T-cell (primary cell): ENCODE data around the gene AQP12B. TPM values are rescaled to one million over a fixed set of nuclear protein-coding genes. Genes with fewer than 3 reads are reported as not detected.

Experiments used
- ATAC-seq, 4 experiments: fragments of 200-7000 bp in 3 of 4; fragments of 150-1000 bp in 1 of 4; cut with Tn5 transposase; replicated peaks in 1 of 4; 1 replicate in 3 of 4; 2 replicates in 1 of 4; pipeline ENCODE4 v1.10.0; 2021; ENCODE audit warnings: moderate library complexity in 3 of 4, mild to moderate bottlenecking in 2 of 4, moderate number of reproducible peaks in 1 of 4
- CTCF ChIA-PET, 2 donors: fragments of 300-600 bp; sonication (Branson Sonifier 250); formaldehyde crosslinking; loops; one replicate each; lab custom pipeline; 2022; ENCODE audit warnings: antibody characterized with exemption in 2 of 2; lab: Charles Lee
- POLR2A ChIA-PET, 2 donors: fragments of 300-600 bp; sonication (Branson Sonifier 250); formaldehyde crosslinking; loops; one replicate each; lab custom pipeline; 2022; ENCODE audit warnings: antibody characterized with exemption in 2 of 2; lab: Charles Lee
- DNase-seq, 35 experiments: peaks; one replicate each; pipeline versions ENCODE4 v3.0.0 to v3.0.0-alpha.2; 2013 to 2023
- H3K27ac ChIP-seq: one replicate; pipeline ENCODE4 v1.5.1; 2013; ENCODE audit warnings: low read length
- H3K27me3 ChIP-seq, 2 experiments: replicated peaks in 1 of 2; 1 replicate in 1 of 2; 2 replicates in 1 of 2; pipeline versions ENCODE4 v1.6.1 to v1.7.0; 2013; ENCODE audit warnings: low read length in 1 of 2, mixed read lengths in 1 of 2; ENCODE audit not compliant: control insufficient read depth in 2 of 2, insufficient read depth in 2 of 2; ENCODE audit errors: extremely low read depth in 1 of 2
- H3K36me3 ChIP-seq, 2 donors: 1 replicate in 1 of 2; 2 replicates in 1 of 2; pipeline versions ENCODE4 v1.6.1 to v1.7.0; 2013; ENCODE audit warnings: low read length in 1 of 2; ENCODE audit not compliant: control insufficient read depth in 2 of 2, insufficient read depth in 1 of 2; ENCODE audit errors: extremely low read depth in 1 of 2
- H3K4me1 ChIP-seq, 2 experiments: 1 replicate in 1 of 2; 2 replicates in 1 of 2; pipeline versions ENCODE4 v1.6.1 to v1.7.0; 2013; ENCODE audit warnings: low read length in 2 of 2, mixed read lengths in 1 of 2; ENCODE audit not compliant: insufficient read depth in 2 of 2, control insufficient read depth in 1 of 2; ENCODE audit errors: extremely low read depth in 1 of 2
- H3K4me3 ChIP-seq, 2 donors: 1 replicate in 1 of 2; 2 replicates in 1 of 2; pipeline versions ENCODE4 v1.5.1 to v1.7.0; 2013; ENCODE audit warnings: mild to moderate bottlenecking in 2 of 2, low read length in 1 of 2, moderate library complexity in 1 of 2; ENCODE audit not compliant: control insufficient read depth in 1 of 2; ENCODE audit errors: extremely low read depth in 1 of 2
- H3K9me3 ChIP-seq: 2 replicates; pipeline ENCODE4 v1.7.0; 2013
- H3K27ac Mint-ChIP-seq, 2 donors: one replicate each; pipeline ENCODE4 v1.8.0; 2020 to 2021; ENCODE audit warnings: mild to moderate bottlenecking in 2 of 2, mixed read lengths in 2 of 2
- H3K27me3 Mint-ChIP-seq, 2 donors: one replicate each; pipeline ENCODE4 v1.8.0; 2021 to 2022; ENCODE audit warnings: mixed read lengths in 2 of 2
- H3K36me3 Mint-ChIP-seq: one replicate; pipeline ENCODE4 v1.8.0; 2021; ENCODE audit warnings: mixed read lengths
- H3K4me1 Mint-ChIP-seq, 3 donors: one replicate each; pipeline ENCODE4 v1.8.0; 2020 to 2022; ENCODE audit warnings: mixed read lengths in 3 of 3, mild to moderate bottlenecking in 1 of 3
- H3K4me3 Mint-ChIP-seq, 3 donors: one replicate each; pipeline ENCODE4 v1.8.0; 2020 to 2022; ENCODE audit warnings: mild to moderate bottlenecking in 3 of 3, mixed read lengths in 3 of 3, moderate library complexity in 3 of 3
- H3K9me3 Mint-ChIP-seq, 3 donors: one replicate each; pipeline ENCODE4 v1.8.0; 2020 to 2022; ENCODE audit warnings: mixed read lengths in 3 of 3
- WGBS: methylation state at CpG from one replicate; pipeline ENCODE4 v1.1.5; 2013; ENCODE audit warnings: missing lambda C conversion rate; ENCODE audit not compliant: insufficient coverage; 5-methylcytosine and 5-hydroxymethylcytosine counted together
- total RNA-seq, 35 experiments: library from RNA in 6 of 35; stranded (reverse) in 6 of 35; fragments of 120-200 nt in 1 of 35; gene quantifications; one replicate each; pipeline versions ENCODE4 v1.2.1 to v1.2.4 and lab custom pipeline; 2013 to 2026

Gene AQP12B
- total RNA-seq, 5 donors from 2014 or later (not counting 1 experiment from before 2014, with no cell fraction given), result not detected

GRCh38 chr2:240650254-240650965 is 32.3 kb downstream of the AQP12B start:
- no peak for DNase-seq
- peaks cover 34 to 47% of the 10 kb centered on the region in 2 donors for H3K27me3 Mint-ChIP-seq
- 89% methylated on average over 4 of the region's 13 CpGs for WGBS

DNA sequence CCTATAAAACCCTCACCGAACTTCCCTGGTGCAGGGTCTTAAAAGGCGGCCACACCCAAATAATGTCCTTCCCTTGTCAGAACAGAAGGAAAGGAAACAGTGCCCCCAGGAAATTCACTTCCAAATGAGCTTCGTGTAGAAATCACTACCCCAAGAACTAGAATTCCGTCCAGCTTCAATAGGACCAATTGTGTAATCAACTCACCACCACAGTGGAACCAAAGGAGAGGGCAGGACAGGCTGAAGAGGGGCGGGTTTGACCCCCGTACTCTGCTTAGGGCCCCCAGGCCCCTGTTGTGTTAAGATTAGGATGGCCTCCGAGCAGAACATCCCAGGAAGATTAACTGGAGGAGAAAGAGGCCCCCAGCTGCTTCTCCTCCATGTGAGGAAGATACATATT is 33.4 kb downstream of the AQP12B start:
- H3K4me1 ChIP-seq, result peaks cover 0 to 10% of the 10 kb centered on the region in 2 experiments
- no peak overlapping the region for H3K27ac ChIP-seq
- ChIA-PET CTCF (no interaction called here), POLR2A (no interaction called here)
- no peaks in the 10 kb centered on the region for H3K9me3 ChIP-seq
- peaks cover 0 to 54% of the 10 kb centered on the region in 2 experiments for H3K27me3 ChIP-seq
- ATAC-seq (no peak), DNase-seq (no peak)
- no peak overlapping the region for H3K4me3 Mint-ChIP-seq
- WGBS, result 61% methylated on average over 4 of the region's 7 CpGs
- H3K4me1 Mint-ChIP-seq, result peaks cover 8 to 16% (median 9%) of the 10 kb centered on the region in 3 donors
- H3K36me3 Mint-ChIP-seq, result no peaks in the 10 kb centered on the region
- no peak overlapping the region for H3K4me3 ChIP-seq
- H3K9me3 Mint-ChIP-seq, result no peaks in the 10 kb centered on the region
- H3K27me3 Mint-ChIP-seq, result peaks cover 26 to 39% of the 10 kb centered on the region in 2 donors
- no peak overlapping the region for H3K27ac Mint-ChIP-seq
- no peaks in the 10 kb centered on the region for H3K36me3 ChIP-seq

More at GRCh38 chr2:240650254-240650965, 32.3 kb downstream of the AQP12B start:
- Histone ChIP-seq H3K27me3 (peaks cover 3 to 48% of the 10 kb centered on the region in 2 experiments), H3K36me3 (no peaks in the 10 kb centered on the region), H3K27ac (no peak overlapping the region), H3K4me1 (peaks cover 0 to 10% of the 10 kb centered on the region in 2 experiments), H3K9me3 (no peaks in the 10 kb centered on the region), H3K4me3 (no peak overlapping the region)
- H3K27ac Mint-ChIP-seq, result no peak overlapping the region
- peaks cover 13 to 17% (median 16%) of the 10 kb centered on the region in 3 donors for H3K4me1 Mint-ChIP-seq
- H3K4me3 Mint-ChIP-seq, result no peak overlapping the region
- ChIA-PET POLR2A (no interaction called here), CTCF (no interaction called here)
- ATAC-seq, result no peak
- no peaks in the 10 kb centered on the region for H3K9me3 Mint-ChIP-seq
- H3K36me3 Mint-ChIP-seq, result no peaks in the 10 kb centered on the region

- no peak for DNase-seq
- POLR2A ChIA-PET, result no interaction called here
- peaks cover 26 to 37% of the 10 kb centered on the region in 2 donors for H3K27me3 Mint-ChIP-seq
- CTCF ChIA-PET, result no interaction called here
- H3K27ac ChIP-seq, result no peak overlapping the region
- H3K27me3 ChIP-seq, result peaks cover 0 to 58% of the 10 kb centered on the region in 2 experiments
- H3K27ac Mint-ChIP-seq, result no peak overlapping the region
- 45% methylated on average over 5 of the region's 19 CpGs for WGBS
- H3K4me3 Mint-ChIP-seq, result no peak overlapping the region
- peaks cover 7 to 16% (median 9%) of the 10 kb centered on the region in 3 donors for H3K4me1 Mint-ChIP-seq
- H3K4me3 ChIP-seq, result no peak overlapping the region
- H3K9me3 Mint-ChIP-seq, result no peaks in the 10 kb centered on the region
- ATAC-seq, result no peak
- no peaks in the 10 kb centered on the region for H3K9me3 ChIP-seq
- no peaks in the 10 kb centered on the region for H3K36me3 Mint-ChIP-seq
- H3K36me3 ChIP-seq, result no peaks in the 10 kb centered on the region
- peaks cover 0 to 10% of the 10 kb centered on the region in 2 experiments for H3K4me1 ChIP-seq
Observed at GRCh38 chr2:240648650-240649275, 33.9 kb downstream of the AQP12B start.

DNA sequence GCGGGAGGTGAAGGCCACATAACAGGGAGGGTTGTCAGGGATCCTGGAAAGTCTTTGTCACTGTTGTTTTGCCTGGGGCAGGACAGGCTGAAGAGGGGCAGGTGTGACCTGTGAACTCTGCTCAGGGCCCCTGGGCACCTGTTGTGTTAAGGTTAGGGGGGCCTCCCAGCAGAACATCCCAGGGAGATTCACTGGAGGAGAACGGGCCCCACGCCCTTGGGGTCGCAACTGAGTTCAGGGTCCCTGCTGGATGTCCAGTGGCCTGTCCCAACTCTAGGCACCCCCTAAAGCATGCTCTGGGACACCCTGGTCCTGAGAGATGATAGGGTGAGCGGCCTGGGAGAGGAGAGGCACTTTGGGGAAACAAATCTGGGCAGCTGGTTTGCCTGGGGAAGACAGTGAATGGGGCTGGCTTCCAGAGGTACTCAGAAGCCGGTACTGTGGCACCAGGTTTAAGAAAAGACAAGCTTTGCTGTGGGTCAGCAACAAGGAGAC is 34.5 kb downstream of the AQP12B start:
- H3K4me3 Mint-ChIP-seq, result no peak overlapping the region
- no peaks in the 10 kb centered on the region for H3K9me3 Mint-ChIP-seq
- ATAC-seq (no peak), DNase-seq (no peak)
- H3K27me3 ChIP-seq, result peaks cover 0 to 59% of the 10 kb centered on the region in 2 experiments
- H3K36me3 ChIP-seq, result no peaks in the 10 kb centered on the region
- H3K4me1 ChIP-seq, result peaks cover 0 to 10% of the 10 kb centered on the region in 2 experiments
- ChIA-PET CTCF (no interaction called here), POLR2A (no interaction called here)
- peaks cover 26 to 32% of the 10 kb centered on the region in 2 donors for H3K27me3 Mint-ChIP-seq
- no peak overlapping the region for H3K4me3 ChIP-seq
- no peak overlapping the region for H3K27ac ChIP-seq
- 91% methylated on average over 4 of the region's 6 CpGs for WGBS
- H3K27ac Mint-ChIP-seq, result no peak overlapping the region
- no peaks in the 10 kb centered on the region for H3K9me3 ChIP-seq
- no peaks in the 10 kb centered on the region for H3K36me3 Mint-ChIP-seq
- peaks cover 7 to 16% (median 9%) of the 10 kb centered on the region in 3 donors for H3K4me1 Mint-ChIP-seq

DNA sequence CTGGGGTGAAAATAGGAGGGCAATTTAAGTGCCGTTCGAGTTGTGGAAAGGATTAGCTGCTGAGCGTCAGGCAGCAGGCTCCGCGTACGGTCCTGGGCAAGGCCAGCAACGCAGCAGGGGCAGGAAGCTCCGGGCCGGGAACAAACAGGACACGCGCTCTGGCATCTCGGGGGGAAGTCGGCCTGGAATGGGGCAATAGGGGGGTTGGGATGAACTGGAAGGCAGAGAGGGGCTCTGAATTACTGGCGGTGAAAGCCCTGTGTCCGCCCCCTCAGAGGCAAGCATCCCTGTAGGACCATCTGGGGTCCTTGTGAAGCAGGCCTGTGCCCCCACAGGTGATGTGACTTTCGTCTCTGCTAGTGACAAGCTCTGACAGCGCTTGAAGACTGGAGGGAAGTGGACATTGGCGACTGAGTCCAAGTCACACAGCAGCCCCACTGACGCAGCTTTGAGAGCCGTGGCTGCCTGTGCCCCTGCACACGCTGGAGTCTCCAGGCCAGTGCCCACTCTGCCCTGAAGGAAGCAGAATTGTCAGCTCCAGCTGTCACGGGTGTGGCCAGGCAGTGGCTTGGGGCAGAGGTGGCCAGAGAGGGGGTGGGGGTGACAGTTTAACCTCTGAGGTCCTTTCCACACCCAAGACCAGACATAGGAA is 35.1 kb downstream of the AQP12B start:
- Histone ChIP-seq H3K27me3 (peaks cover 0 to 57% of the 10 kb centered on the region in 2 experiments), H3K9me3 (no peaks in the 10 kb centered on the region), H3K36me3 (no peaks in the 10 kb centered on the region), H3K4me1 (peaks cover 0 to 10% of the 10 kb centered on the region in 2 experiments), H3K4me3 (no peak overlapping the region), H3K27ac (no peak overlapping the region)
- CTCF ChIA-PET, result no interaction called here
- POLR2A ChIA-PET, result no interaction called here
- WGBS, result 78% methylated on average over 21 of the region's 22 CpGs
- no peaks in the 10 kb centered on the region for H3K36me3 Mint-ChIP-seq
- peaks cover 25 to 29% of the 10 kb centered on the region in 2 donors for H3K27me3 Mint-ChIP-seq
- ATAC-seq (no peak), DNase-seq (no peak)
- H3K4me1 Mint-ChIP-seq, result peaks cover 7 to 16% (median 9%) of the 10 kb centered on the region in 3 donors
- H3K9me3 Mint-ChIP-seq, result no peaks in the 10 kb centered on the region
- H3K4me3 Mint-ChIP-seq, result no peak overlapping the region
- no peak overlapping the region for H3K27ac Mint-ChIP-seq

DNA sequence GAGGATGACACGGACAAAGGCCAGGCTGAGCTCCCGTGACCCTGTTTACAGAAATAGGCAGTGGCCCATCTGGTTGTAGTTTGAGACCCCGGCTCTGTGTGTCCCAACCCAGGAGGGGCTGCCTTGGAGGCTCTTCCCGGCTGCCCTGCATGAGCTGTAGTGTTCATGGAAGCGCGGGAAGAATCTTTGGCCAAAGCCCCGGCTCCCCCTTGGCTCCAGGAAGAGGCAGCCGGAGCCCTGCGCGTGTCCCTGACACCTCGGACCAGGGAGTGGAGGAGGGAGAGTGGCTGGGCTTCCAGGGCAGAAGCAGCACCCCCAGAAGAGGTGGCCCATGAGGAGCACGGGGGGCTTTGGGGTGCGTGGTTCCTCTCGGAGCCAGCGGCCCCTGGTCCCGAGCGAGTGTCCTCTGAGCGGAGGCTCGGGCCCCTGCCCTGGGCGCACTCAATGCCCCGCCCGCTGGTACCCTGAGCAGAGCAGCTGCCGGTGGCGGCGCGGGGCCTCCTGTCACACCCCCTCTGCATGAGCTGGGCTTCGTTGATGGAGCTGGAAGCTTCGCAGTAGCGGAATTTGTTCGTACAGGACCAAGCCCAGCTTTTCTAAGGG is 35.7 kb downstream of the AQP12B start:
- Mint-ChIP-seq H3K4me3 (no peak overlapping the region), H3K27ac (no peak overlapping the region), H3K9me3 (no peaks in the 10 kb centered on the region), H3K36me3 (no peaks in the 10 kb centered on the region), H3K27me3 (peaks cover 21 to 26% of the 10 kb centered on the region in 2 donors), H3K4me1 (peaks cover 7 to 16% (median 9%) of the 10 kb centered on the region in 3 donors)
- Histone ChIP-seq H3K4me3 (no peak overlapping the region), H3K27ac (no peak overlapping the region), H3K9me3 (no peaks in the 10 kb centered on the region), H3K36me3 (no peaks in the 10 kb centered on the region), H3K4me1 (peaks cover 0 to 10% of the 10 kb centered on the region in 2 experiments), H3K27me3 (peaks cover 0 to 55% of the 10 kb centered on the region in 2 experiments)
- WGBS, result 81% methylated on average over 27 of the region's 30 CpGs
- ATAC-seq (no peak), DNase-seq (no peak)
- ChIA-PET CTCF (no interaction called here), POLR2A (no interaction called here)
